Activated CD8-positive, alpha-beta T cell treated with anti-CD3 and anti-CD28 coated beads for 36 hours (primary cell): ENCODE results near the gene BICDL1. TPM values are rescaled to one million over a fixed set of nuclear protein-coding genes. Genes with fewer than 3 reads are reported as not detected.
A peak's percentile ranks its signal among the peaks of the same experiment; 100 is the strongest.

Experiments
- ATAC-seq: fragments of 200-7000 bp; cut with Tn5 transposase; one replicate; pipeline ENCODE4 v1.10.0; 2021; ENCODE audit warnings: mild to moderate bottlenecking, moderate library complexity
- CTCF ChIA-PET: fragments of 350-600 bp; sonication (Branson Sonifier 250); formaldehyde crosslinking; loops from one replicate; lab custom pipeline; 2021; ENCODE audit warnings: antibody characterized with exemption; lab: Charles Lee
- POLR2A ChIA-PET: fragments of 350-600 bp; sonication (Branson Sonifier 250); formaldehyde crosslinking; loops from one replicate; lab custom pipeline; 2021; ENCODE audit warnings: antibody characterized with exemption; lab: Charles Lee
- DNase-seq: peaks from one replicate; pipeline ENCODE4 v3.0.0-alpha.2; 2020
- H3K27ac Mint-ChIP-seq: one replicate; pipeline ENCODE4 v1.8.0; 2021; ENCODE audit warnings: mild to moderate bottlenecking, mixed read lengths
- H3K27me3 Mint-ChIP-seq: one replicate; pipeline ENCODE4 v1.8.0; 2021; ENCODE audit warnings: mixed read lengths
- H3K36me3 Mint-ChIP-seq: one replicate; pipeline ENCODE4 v1.8.0; 2021; ENCODE audit warnings: low read depth, mixed read lengths
- H3K4me1 Mint-ChIP-seq: one replicate; pipeline ENCODE4 v1.8.0; 2021; ENCODE audit warnings: low read depth, mixed read lengths
- H3K4me3 Mint-ChIP-seq: one replicate; pipeline ENCODE4 v1.8.0; 2021; ENCODE audit warnings: mild to moderate bottlenecking, moderate library complexity, mixed read lengths
- H3K9me3 Mint-ChIP-seq: one replicate; pipeline ENCODE4 v1.8.0; 2021; ENCODE audit warnings: mixed read lengths
- intact Hi-C: fragments of 100-400 bp; cut with micrococcal nuclease; formaldehyde crosslinking; loops from one replicate; pipeline ENCODE4 v1.10.0; 2022
- total RNA-seq, 2 experiments: library from RNA; stranded (reverse); gene quantifications; one replicate each; pipeline ENCODE4 v1.2.3, GENCODE V29; 2021
- TF ChIP-seq, protein P1 (sequence below): fragments of 200-600 bp; IDR thresholded peaks from one replicate; pipeline ENCODE4 v1.8.0; 2022; ENCODE audit warnings: antibody characterized with exemption, mild to moderate bottlenecking

The BICDL1 gene
- total RNA-seq, 2 experiments from 2014 or later = 103 to 107 TPM

GRCh38 chr12:120085920-120086645 lies 97.0 kb downstream of the BICDL1 start:
- intact Hi-C loops = loop anchor here (2.0 to 5.0 kb wide), 2 partner anchors 74 to 95 kb away; no protein-coding TSS in a partner anchor
- peak overlapping the region; percentile 88 for H3K27ac Mint-ChIP-seq
- ATAC-seq (no peak), DNase-seq (no peak)
- peaks cover 56% of the 10 kb centered on the region for H3K36me3 Mint-ChIP-seq
- ChIA-PET POLR2A (interaction anchor here (1.2 to 1.6 kb wide), 7 partner anchors 26 to 95 kb away, joined by 3 to 9 read pairs (median 5); partner anchors contain the start of gene RAB35), CTCF (interaction anchor here (1.0 to 2.0 kb wide), 9 partner anchors 15 to 144 kb away, joined by 3 to 23 read pairs (median 4); partner anchors contain the start of gene BICDL1)
- TF ChIP-seq, protein P1, sequence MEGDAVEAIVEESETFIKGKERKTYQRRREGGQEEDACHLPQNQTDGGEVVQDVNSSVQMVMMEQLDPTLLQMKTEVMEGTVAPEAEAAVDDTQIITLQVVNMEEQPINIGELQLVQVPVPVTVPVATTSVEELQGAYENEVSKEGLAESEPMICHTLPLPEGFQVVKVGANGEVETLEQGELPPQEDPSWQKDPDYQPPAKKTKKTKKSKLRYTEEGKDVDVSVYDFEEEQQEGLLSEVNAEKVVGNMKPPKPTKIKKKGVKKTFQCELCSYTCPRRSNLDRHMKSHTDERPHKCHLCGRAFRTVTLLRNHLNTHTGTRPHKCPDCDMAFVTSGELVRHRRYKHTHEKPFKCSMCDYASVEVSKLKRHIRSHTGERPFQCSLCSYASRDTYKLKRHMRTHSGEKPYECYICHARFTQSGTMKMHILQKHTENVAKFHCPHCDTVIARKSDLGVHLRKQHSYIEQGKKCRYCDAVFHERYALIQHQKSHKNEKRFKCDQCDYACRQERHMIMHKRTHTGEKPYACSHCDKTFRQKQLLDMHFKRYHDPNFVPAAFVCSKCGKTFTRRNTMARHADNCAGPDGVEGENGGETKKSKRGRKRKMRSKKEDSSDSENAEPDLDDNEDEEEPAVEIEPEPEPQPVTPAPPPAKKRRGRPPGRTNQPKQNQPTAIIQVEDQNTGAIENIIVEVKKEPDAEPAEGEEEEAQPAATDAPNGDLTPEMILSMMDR = no peak
- H3K9me3 Mint-ChIP-seq = no peaks in the 10 kb centered on the region
- peak overlapping the region; percentile 46 for H3K4me3 Mint-ChIP-seq
- peaks cover 29% of the 10 kb centered on the region for H3K4me1 Mint-ChIP-seq
- H3K27me3 Mint-ChIP-seq = no peaks in the 10 kb centered on the region

DNA sequence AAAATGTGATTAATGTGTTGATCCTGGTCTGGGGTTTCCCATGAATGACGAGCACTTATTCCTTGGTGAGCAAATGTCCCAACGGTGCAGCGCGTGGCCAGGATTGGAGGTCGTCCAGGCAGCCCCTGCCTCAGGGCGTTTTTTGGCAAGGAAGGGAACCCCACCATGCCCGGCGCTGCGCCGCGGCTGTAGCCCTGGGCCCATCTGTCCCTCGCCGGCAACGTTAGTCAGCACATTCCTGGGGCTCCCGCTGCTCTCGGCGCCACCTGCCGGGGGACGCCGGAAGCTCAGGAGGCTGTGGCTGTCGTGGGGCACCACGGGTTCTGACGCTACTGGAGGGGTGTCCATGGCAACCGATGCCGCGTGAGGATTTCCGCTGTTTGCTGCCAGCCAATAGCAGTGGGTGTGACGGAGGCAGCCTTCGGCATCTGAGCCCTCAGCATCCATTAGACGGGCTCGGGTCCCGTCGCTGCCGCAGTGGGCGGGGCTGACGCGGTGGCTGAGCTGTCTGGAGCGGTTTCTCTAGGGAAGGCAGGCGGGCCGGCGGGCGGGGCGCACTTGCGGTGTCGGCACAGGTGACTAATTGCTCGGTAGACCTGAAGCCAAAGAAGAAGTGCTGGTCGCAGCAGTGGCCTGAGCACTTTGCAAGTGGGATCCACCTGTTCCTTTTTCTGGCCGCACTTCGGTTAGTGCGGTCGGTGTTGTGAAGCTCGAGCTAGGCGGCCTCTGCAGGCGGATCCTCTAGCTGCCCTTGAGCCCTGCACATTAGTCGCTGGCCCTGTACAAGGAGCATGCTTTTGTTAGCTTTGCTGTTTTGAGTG lies 98.0 kb downstream of the BICDL1 start:
- peak overlapping the region; percentile 64 for H3K4me3 Mint-ChIP-seq
- H3K27me3 Mint-ChIP-seq = no peaks in the 10 kb centered on the region
- TF ChIP-seq, protein P1 = peak; percentile 95
- peak; percentile 100 for DNase-seq
- H3K36me3 Mint-ChIP-seq = peaks cover 57% of the 10 kb centered on the region
- peak overlapping the region; percentile 88 for H3K27ac Mint-ChIP-seq
- peaks cover 32% of the 10 kb centered on the region for H3K4me1 Mint-ChIP-seq
- peak; percentile 97 for ATAC-seq
- intact Hi-C loops = loop anchor here (2.0 to 5.0 kb wide), 2 partner anchors 75 to 96 kb away; no protein-coding TSS in a partner anchor
- H3K9me3 Mint-ChIP-seq = no peaks in the 10 kb centered on the region
- ChIA-PET CTCF (interaction anchor here (0.7 to 2.0 kb wide), 27 partner anchors 9 to 191 kb away, joined by 3 to 23 read pairs (median 3); partner anchors contain the start of gene BICDL1), POLR2A (interaction anchor here (0.5 to 1.6 kb wide), 11 partner anchors 25 to 114 kb away, joined by 3 to 9 read pairs (median 4); partner anchors contain the start of genes RAB35 and RPLP0)

DNA sequence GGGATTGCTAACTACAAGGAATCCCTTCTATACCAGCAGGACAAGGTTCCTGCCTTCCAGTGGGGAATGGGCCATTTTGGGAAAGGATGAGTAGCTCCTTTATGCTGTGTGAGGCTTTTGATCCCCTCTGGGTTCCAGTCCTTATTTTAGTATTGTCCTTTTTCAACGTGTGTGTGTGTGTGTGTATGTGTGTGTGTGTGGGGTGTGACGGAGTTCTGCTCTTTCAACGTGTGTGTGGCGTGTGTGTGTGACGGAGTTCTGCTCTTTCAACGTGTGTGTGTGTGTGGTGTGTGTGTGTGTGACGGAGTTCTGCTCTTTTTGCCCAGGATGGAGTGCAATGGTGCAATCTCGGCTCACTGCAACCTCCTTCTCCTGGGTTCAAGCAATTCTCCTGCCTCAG lies 100.1 kb downstream of the BICDL1 start:
- Mint-ChIP-seq H3K27ac (no peak overlapping the region), H3K9me3 (no peaks in the 10 kb centered on the region), H3K4me3 (no peak overlapping the region), H3K27me3 (no peaks in the 10 kb centered on the region), H3K4me1 (peaks cover 32% of the 10 kb centered on the region), H3K36me3 (peaks cover 50% of the 10 kb centered on the region)
- ChIA-PET CTCF (no interaction called here), POLR2A (no interaction called here)
- TF ChIP-seq, protein P1 = no peak
- DNase-seq = no peak
- intact Hi-C loops = loop anchor here (5.0 kb wide), 1 partner anchor 77 kb away; no protein-coding TSS in a partner anchor
- no peak for ATAC-seq

- CTCF ChIA-PET = no interaction called here
- H3K27ac Mint-ChIP-seq = no peak overlapping the region
Observed at GRCh38 chr12:120089796-120090195, 100.8 kb downstream of the BICDL1 start.

More at GRCh38 chr12:120089796-120090195, 100.8 kb downstream of the BICDL1 start:
- peaks cover 30% of the 10 kb centered on the region for H3K4me1 Mint-ChIP-seq
- DNase-seq (no peak), ATAC-seq (no peak)
- H3K4me3 Mint-ChIP-seq = no peak overlapping the region
- no peaks in the 10 kb centered on the region for H3K27me3 Mint-ChIP-seq
- intact Hi-C loops = loop anchor here (5.0 kb wide), 1 partner anchor 77 kb away; no protein-coding TSS in a partner anchor
- POLR2A ChIA-PET = interaction anchor here (1.0 to 1.3 kb wide), 2 partner anchors 106 to 201 kb away, joined by 3 read pairs; no protein-coding TSS in a partner anchor
- TF ChIP-seq, protein P1 = no peak
- no peaks in the 10 kb centered on the region for H3K9me3 Mint-ChIP-seq
- H3K36me3 Mint-ChIP-seq = peaks cover 47% of the 10 kb centered on the region
